ENCODE results near the gene S100A6. TPM values are rescaled to one million over a fixed set of nuclear protein-coding genes. Genes with fewer than 3 reads are reported as not detected.
A peak's percentile ranks its signal among the peaks of the same experiment; 100 is the strongest.

S100A6 gene
- polyA plus RNA-seq, 4 donors: 168 to 309 (median 231) TPM

- no peak for DNase-seq (ENCODE audit: low read depth in 4 of 4, low spot score in 3 of 4)
Measured at GRCh38 chr1:153507926-153508583, 27.7 kb downstream of the S100A6 start.

DNA sequence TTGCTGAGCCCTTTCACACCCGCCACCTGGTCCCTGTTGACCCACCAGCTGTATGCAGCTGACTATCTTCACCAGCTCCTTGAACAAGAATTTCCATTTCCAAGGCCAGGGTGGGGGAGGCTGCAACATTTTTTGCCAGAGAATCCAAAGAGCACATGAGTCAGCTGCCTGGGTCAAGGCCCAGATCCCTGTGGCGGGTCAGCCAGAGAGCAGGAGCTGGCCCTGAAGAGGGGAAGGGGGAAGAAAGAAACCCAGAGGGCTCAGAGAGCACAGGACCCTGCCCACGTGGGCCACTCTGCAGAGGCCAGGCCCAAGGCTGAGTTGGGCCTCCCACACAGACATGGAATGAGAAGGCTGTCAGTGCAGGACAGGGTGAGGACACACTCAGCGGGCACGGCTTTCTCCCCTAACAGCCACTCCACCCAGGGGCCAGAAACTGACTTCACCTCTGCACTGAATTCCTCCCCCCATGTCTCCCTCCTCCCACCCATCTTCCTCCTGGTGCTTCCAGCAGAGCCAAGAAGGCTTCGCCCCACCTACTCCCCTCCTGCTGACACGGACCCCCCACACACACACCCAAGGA is 28.9 kb downstream of the S100A6 start:
- peak in 2 of 4 donors; percentile 35 to 47 for DNase-seq (ENCODE audit: low read depth in 4 of 4, low spot score in 3 of 4)

DNA sequence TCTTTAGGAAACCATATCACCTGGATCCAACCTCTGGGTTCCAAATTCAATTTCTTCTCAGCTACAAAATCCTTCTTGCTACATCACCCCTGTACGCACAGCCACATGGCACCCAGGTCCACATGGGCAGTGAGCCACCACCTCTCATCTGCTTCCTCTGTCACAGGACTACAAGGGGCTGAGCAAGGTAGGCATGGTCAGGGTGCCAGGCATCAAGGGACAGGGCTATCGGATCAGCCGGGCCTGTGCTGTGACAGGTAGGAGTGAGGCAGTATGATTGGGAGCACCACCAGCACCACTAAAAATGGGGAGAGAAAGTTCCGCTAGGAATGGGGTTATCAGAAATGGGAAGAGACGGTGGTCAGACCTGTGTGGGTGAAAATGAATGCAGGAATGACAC is 29.4 kb downstream of the S100A6 start:
- no peak for DNase-seq (ENCODE audit: low read depth in 4 of 4, low spot score in 3 of 4)

- DNase-seq (ENCODE audit: low read depth in 4 of 4, low spot score in 3 of 4): no peak
Measured at GRCh38 chr1:153505576-153505975, 30.2 kb downstream of the S100A6 start.

DNA sequence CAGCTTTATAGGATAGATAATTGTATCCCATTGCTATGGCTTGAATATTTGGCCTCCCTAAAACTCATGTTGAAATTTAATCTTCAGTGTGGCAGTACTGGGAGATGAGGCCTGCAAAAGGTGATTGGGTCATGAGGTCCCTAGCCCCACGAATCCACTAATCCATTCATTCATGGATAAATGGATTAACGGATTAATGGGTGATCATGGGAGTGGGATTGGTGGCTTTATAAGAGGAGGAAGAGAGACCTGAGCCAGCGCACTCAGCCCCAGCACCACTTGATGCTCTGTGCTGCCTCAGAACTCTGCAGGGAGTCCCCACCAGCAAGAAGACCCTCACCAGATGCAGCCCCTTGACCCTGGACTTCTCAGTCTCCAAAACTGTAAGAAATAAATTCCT is 32.0 kb downstream of the S100A6 start:
- no peak for DNase-seq (ENCODE audit: low read depth in 4 of 4, low spot score in 3 of 4)

DNA sequence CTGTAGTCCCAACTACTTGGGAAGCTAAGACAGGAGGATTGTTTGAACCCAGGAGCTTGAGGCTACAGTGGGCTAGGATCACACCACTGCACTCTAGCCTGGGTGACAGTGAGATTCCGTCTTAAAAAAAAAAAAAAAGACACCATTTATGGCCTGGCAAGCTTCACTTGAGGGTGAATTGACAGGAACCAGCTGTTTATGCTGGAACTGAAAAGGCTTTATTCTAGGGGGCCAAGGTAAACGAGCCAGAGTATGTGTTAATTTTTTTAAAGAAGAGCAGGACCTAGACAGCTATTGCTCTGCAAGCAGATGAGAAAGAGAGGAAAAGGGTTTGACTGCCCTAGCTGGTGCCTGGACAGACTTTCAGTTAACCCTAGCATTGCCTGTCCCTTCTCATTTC is 37.0 kb downstream of the S100A6 start:
- DNase-seq (ENCODE audit: low read depth in 4 of 4, low spot score in 3 of 4): no peak

DNA sequence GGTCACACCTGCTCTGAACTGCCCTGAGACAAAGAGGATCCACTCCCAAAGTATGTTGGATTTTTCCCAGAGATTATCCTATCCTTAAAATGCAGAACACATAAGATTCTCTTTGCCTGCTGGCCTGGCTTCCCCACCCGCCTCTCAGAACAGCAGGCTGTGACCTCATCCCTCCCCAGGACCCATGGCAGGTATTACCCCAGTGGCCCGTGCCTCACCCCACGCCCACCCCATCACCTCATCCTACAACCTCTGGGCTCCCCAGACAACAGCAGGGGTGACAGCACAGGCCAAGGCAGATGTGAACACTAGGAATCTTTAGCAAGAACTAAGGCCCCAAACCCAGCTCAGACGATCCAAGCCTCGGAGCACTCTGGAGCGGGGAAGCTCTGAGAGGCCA is 40.3 kb downstream of the S100A6 start:
- DNase-seq (ENCODE audit: low read depth in 4 of 4, low spot score in 3 of 4): no peak

GRCh38 chr1:153494976-153495535 is 40.7 kb downstream of the S100A6 start:
- peak in 3 of 4 donors; percentile 54 to 65 (median 56) for DNase-seq (ENCODE audit: low read depth in 4 of 4, low spot score in 3 of 4)

- no peak for DNase-seq (ENCODE audit: low read depth in 4 of 4, low spot score in 3 of 4)
Measured at GRCh38 chr1:153493343-153493960, 42.3 kb downstream of the S100A6 start.

- DNase-seq (ENCODE audit: low read depth in 4 of 4, low spot score in 3 of 4): no peak
Measured at GRCh38 chr1:153490272-153491051, 45.3 kb downstream of the S100A6 start.

DNA sequence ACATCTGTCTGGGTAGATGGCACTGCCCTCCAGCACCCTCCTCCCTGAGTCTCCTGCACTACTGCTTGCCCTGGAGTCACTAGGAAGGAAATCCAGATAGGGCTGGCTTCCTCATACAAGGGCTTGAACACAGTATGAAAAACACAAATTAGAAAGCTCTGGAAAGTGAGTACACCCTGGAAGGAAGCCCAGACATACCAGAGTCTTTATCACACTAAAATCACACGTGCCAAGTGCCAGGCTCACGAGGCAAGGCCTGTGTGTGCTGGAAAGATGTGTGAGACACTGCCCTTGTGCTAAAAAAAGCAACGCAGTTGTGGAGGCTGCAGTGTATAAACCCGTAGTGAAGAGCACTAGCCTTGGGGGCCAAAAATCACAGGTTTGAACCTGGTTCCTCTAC is 47.1 kb downstream of the S100A6 start:
- no peak for DNase-seq (ENCODE audit: low read depth in 4 of 4, low spot score in 3 of 4)

DNA sequence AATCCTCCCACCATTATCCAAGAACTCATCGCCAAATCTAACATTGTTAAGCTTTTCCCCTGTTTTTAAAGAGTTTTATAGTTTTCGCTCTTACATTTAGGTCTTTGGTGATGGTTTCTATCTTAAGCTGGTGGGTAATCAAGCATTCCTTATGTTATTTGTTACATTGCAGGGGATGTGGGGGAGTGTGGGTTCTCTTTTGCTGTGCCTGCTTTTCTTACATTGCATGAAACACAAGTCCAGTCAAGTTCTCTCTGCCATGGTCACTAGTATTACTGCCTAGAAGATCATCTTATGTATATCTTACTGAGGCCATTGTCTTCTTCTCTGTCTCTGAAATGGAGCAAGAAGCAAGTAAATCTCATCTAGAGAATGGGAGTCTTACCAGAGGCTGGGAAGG is 48.1 kb downstream of the S100A6 start:
- DNase-seq (ENCODE audit: low read depth in 4 of 4, low spot score in 3 of 4): no peak

GRCh38 chr1:153485863-153486262 is 49.9 kb downstream of the S100A6 start:
- no peak for DNase-seq (ENCODE audit: low read depth in 4 of 4, low spot score in 3 of 4)

Other genes with a start within 250 kb of the S100A6 start
- gene PGLYRP3, start 223.0 kb downstream of the S100A6 start, polyA plus RNA-seq (ENCODE audit: insufficient read length in 4 of 4): not detected
- gene PGLYRP4, start 187.2 kb downstream of the S100A6 start, polyA plus RNA-seq (ENCODE audit: insufficient read length in 4 of 4): not detected
- 10 to 100 TPM in 3 of 4 donors, 1 to 10 TPM in 1; 7.8 to 23.3 (median 18.2) TPM for gene S100A9, start 178.1 kb downstream of the S100A6 start, polyA plus RNA-seq (ENCODE audit: insufficient read length in 4 of 4)
- gene S100A12, start 160.4 kb downstream of the S100A6 start, polyA plus RNA-seq (ENCODE audit: insufficient read length in 4 of 4): 1 to 10 TPM in 3 of 4 donors, not detected in 1; 1.3 to 2.8 (median 2.3) TPM
- gene S100A8, start 144.9 kb downstream of the S100A6 start, polyA plus RNA-seq (ENCODE audit: insufficient read length in 4 of 4): 10 to 100 TPM in 2 of 4 donors, 1 to 10 TPM in 2; 4.5 to 15.2 (median 10.9) TPM
- gene S100A7A, start 119.5 kb downstream of the S100A6 start, polyA plus RNA-seq (ENCODE audit: insufficient read length in 4 of 4): not detected
- gene S100A7, start 75.3 kb downstream of the S100A6 start, polyA plus RNA-seq (ENCODE audit: insufficient read length in 4 of 4): under 1 TPM in 3 of 4 donors, not detected in 1; 0.21 to 0.96 (median 0.67) TPM
- 1 to 10 TPM in 1 of 4 donors, under 1 TPM in 3; 0.70 to 1.1 (median 0.89) TPM for gene S100A5, start 4.9 kb upstream of the S100A6 start, polyA plus RNA-seq (ENCODE audit: insufficient read length in 4 of 4)
- gene S100A4, start 9.8 kb upstream of the S100A6 start, polyA plus RNA-seq (ENCODE audit: insufficient read length in 4 of 4): 10 to 100 TPM; 31.2 to 62.0 (median 37.8) TPM
- gene S100A3, start 13.3 kb upstream of the S100A6 start, polyA plus RNA-seq (ENCODE audit: insufficient read length in 4 of 4): under 1 TPM in 3 of 4 donors, not detected in 1; 0.24 to 0.41 (median 0.35) TPM
- gene S100A2, start 29.9 kb upstream of the S100A6 start, polyA plus RNA-seq (ENCODE audit: insufficient read length in 4 of 4): 10 to 100 TPM in 1 of 4 donors, 1 to 10 TPM in 3; 6.2 to 11.8 (median 8.0) TPM
- 100 to 1,000 TPM; 108 to 130 (median 113) TPM for gene S100A16, start 77.1 kb upstream of the S100A6 start, polyA plus RNA-seq (ENCODE audit: insufficient read length in 4 of 4)
- 10 to 100 TPM; 17.8 to 28.6 (median 20.7) TPM for gene S100A14, start 80.3 kb upstream of the S100A6 start, polyA plus RNA-seq (ENCODE audit: insufficient read length in 4 of 4)
- gene S100A13, start 91.5 kb upstream of the S100A6 start, polyA plus RNA-seq (ENCODE audit: insufficient read length in 4 of 4): 100 to 1,000 TPM; 139 to 170 (median 156) TPM
- gene S100A1, start 92.4 kb upstream of the S100A6 start, polyA plus RNA-seq (ENCODE audit: insufficient read length in 4 of 4): 10 to 100 TPM; 17.8 to 33.4 (median 23.5) TPM
- gene CHTOP, start 98.1 kb upstream of the S100A6 start, polyA plus RNA-seq (ENCODE audit: insufficient read length in 4 of 4): 100 to 1,000 TPM; 124 to 131 (median 127) TPM
- gene SNAPIN, start 122.7 kb upstream of the S100A6 start, polyA plus RNA-seq (ENCODE audit: insufficient read length in 4 of 4): 10 to 100 TPM; 57.4 to 60.9 (median 58.7) TPM
- 100 to 1,000 TPM; 274 to 311 (median 287) TPM for gene ILF2, start 135.0 kb upstream of the S100A6 start, polyA plus RNA-seq (ENCODE audit: insufficient read length in 4 of 4)
- gene NPR1, start 142.7 kb upstream of the S100A6 start, polyA plus RNA-seq (ENCODE audit: insufficient read length in 4 of 4): 10 to 100 TPM; 64.8 to 82.3 (median 72.5) TPM
- 100 to 1,000 TPM in 2 of 4 donors, 10 to 100 TPM in 2; 89.5 to 122 (median 97.7) TPM for gene INTS3, start 192.1 kb upstream of the S100A6 start, polyA plus RNA-seq (ENCODE audit: insufficient read length in 4 of 4)
- 10 to 100 TPM; 34.0 to 44.8 (median 37.3) TPM for gene SLC27A3, start 239.4 kb upstream of the S100A6 start, polyA plus RNA-seq (ENCODE audit: insufficient read length in 4 of 4)

Data from right renal pelvis (tissue), 4 donors.